H54 (cell line): Measurements from ENCODE around the gene NKX2-3.

ENCODE experiments used
- DNase-seq: peaks from one replicate; pipeline ENCODE4 v3.0.0; 2011; ENCODE audit warnings: low spot score, mixed read lengths; ENCODE audit not compliant: insufficient read length
- FAIRE-seq: peaks from 3 replicates; lab custom pipeline; 2011; peaks lifted over from hg19 to GRCh38; lab: Jason Lieb, UNC
- POLR2A ChIP-seq: IDR thresholded peaks from 2 replicates; pipeline ENCODE4 v1.6.1; 2011; ENCODE audit warnings: low read depth, mild to moderate bottlenecking, low read length

The NKX2-3 gene

GRCh38 chr10:99522470-99523250 lies 10.1 kb upstream of the NKX2-3 start:
- DNase-seq (no peak), FAIRE-seq (no peak)
- no peak for TF ChIP-seq POLR2A

GRCh38 chr10:99523251-99523773 lies 9.4 kb upstream of the NKX2-3 start:
- FAIRE-seq (no peak), DNase-seq (no peak)
- no peak for TF ChIP-seq POLR2A

GRCh38 chr10:99524050-99524666 lies 8.6 kb upstream of the NKX2-3 start:
- TF ChIP-seq POLR2A, result no peak
- FAIRE-seq (no peak), DNase-seq (no peak)

GRCh38 chr10:99524736-99525380 lies 7.9 kb upstream of the NKX2-3 start:
- FAIRE-seq (no peak), DNase-seq (no peak)
- no peak for TF ChIP-seq POLR2A

GRCh38 chr10:99525897-99526296 lies 6.8 kb upstream of the NKX2-3 start:
- TF ChIP-seq POLR2A, result no peak
- DNase-seq (no peak), FAIRE-seq (no peak)

- DNase-seq (no peak), FAIRE-seq (no peak)
- no peak for TF ChIP-seq POLR2A
These were observed 5.8 kb upstream of the NKX2-3 start for GRCh38 chr10:99526861-99527504.

- no peak for FAIRE-seq
- no peak for DNase-seq
- no peak for TF ChIP-seq POLR2A
These were observed 4.9 kb upstream of the NKX2-3 start for GRCh38 chr10:99527526-99528493.

- TF ChIP-seq POLR2A, result no peak
- FAIRE-seq (no peak), DNase-seq (no peak)
These were observed 4.0 kb upstream of the NKX2-3 start for GRCh38 chr10:99528494-99529441.

- no peak for TF ChIP-seq POLR2A
- FAIRE-seq, result no peak
- no peak for DNase-seq
These were observed 3.1 kb upstream of the NKX2-3 start for GRCh38 chr10:99529591-99530107.

GRCh38 chr10:99530108-99531025 lies 2.4 kb upstream of the NKX2-3 start:
- no peak for TF ChIP-seq POLR2A
- FAIRE-seq (no peak), DNase-seq (no peak)
